IgD-negative memory B cell (primary cell): ENCODE data around the gene BCAS4. TPM values are rescaled to one million over a fixed set of nuclear protein-coding genes. Genes with fewer than 3 reads are reported as not detected.

Experiments
- H3K27ac Mint-ChIP-seq, 3 donors: one replicate each; pipeline ENCODE4 v1.8.0; 2020 to 2022; ENCODE audit warnings: mild to moderate bottlenecking in 3 of 3, mixed read lengths in 3 of 3, moderate library complexity in 1 of 3
- H3K27me3 Mint-ChIP-seq: one replicate; pipeline ENCODE4 v1.8.0; 2021; ENCODE audit warnings: mixed read lengths
- H3K36me3 Mint-ChIP-seq: one replicate; pipeline ENCODE4 v1.8.0; 2020; ENCODE audit warnings: mild to moderate bottlenecking, mixed read lengths
- H3K4me1 Mint-ChIP-seq, 3 donors: one replicate each; pipeline ENCODE4 v1.8.0; 2020 to 2022; ENCODE audit warnings: mixed read lengths in 3 of 3, mild to moderate bottlenecking in 1 of 3
- H3K4me3 Mint-ChIP-seq, 4 donors: one replicate each; pipeline ENCODE4 v1.8.0; 2020 to 2022; ENCODE audit warnings: mild to moderate bottlenecking in 4 of 4, mixed read lengths in 4 of 4, moderate library complexity in 3 of 4
- H3K9me3 Mint-ChIP-seq, 3 donors: one replicate each; pipeline ENCODE4 v1.8.0; 2020 to 2021; ENCODE audit warnings: mixed read lengths in 3 of 3, mild to moderate bottlenecking in 1 of 3
- polyA plus RNA-seq: library from polyadenylated mRNA; unstranded; fragments of 300-500 nt; fragmentation: Illumina TruSeq; gene quantifications from one replicate; pipeline ENCODE4 v1.2.3, GENCODE V29; 2021

BCAS4 gene
- polyA plus RNA-seq, 1 donor from 2014 or later, result 118 TPM

- Mint-ChIP-seq H3K9me3 (no peaks in the 10 kb centered on the region), H3K36me3 (peaks cover 5% of the 10 kb centered on the region), H3K4me1 (peaks cover 65 to 77% (median 69%) of the 10 kb centered on the region in 3 donors), H3K27ac (peak overlapping the region; percentile 17 to 92 (median 60)), H3K27me3 (no peaks in the 10 kb centered on the region), H3K4me3 (peak overlapping the region in 2 of 4 donors; percentile 35 to 44)
Measured at GRCh38 chr20:50916257-50916656, 121.4 kb downstream of the BCAS4 start.

- H3K4me3 Mint-ChIP-seq, result peak overlapping the region in 3 of 4 donors; percentile 34 to 78 (median 44)
- H3K36me3 Mint-ChIP-seq, result peaks cover 3% of the 10 kb centered on the region
- no peaks in the 10 kb centered on the region for H3K27me3 Mint-ChIP-seq
- H3K4me1 Mint-ChIP-seq, result peaks cover 66 to 77% (median 68%) of the 10 kb centered on the region in 3 donors
- H3K27ac Mint-ChIP-seq, result peak overlapping the region; percentile 87 to 93 (median 92)
- no peaks in the 10 kb centered on the region for H3K9me3 Mint-ChIP-seq
Measured at GRCh38 chr20:50916934-50917333, 122.1 kb downstream of the BCAS4 start.

GRCh38 chr20:50918403-50918802, 123.5 kb downstream of the BCAS4 start:
- Mint-ChIP-seq H3K4me1 (peaks cover 69 to 78% (median 74%) of the 10 kb centered on the region in 3 donors), H3K4me3 (peak overlapping the region in 1 of 4 donors; percentile 58), H3K36me3 (peaks cover 3% of the 10 kb centered on the region), H3K27me3 (no peaks in the 10 kb centered on the region), H3K9me3 (no peaks in the 10 kb centered on the region), H3K27ac (peak overlapping the region; percentile 75 to 87 (median 84))

- no peaks in the 10 kb centered on the region for H3K9me3 Mint-ChIP-seq
- peaks cover 3% of the 10 kb centered on the region for H3K36me3 Mint-ChIP-seq
- H3K4me3 Mint-ChIP-seq, result peak overlapping the region in 2 of 4 donors; percentile 54 to 79
- H3K27me3 Mint-ChIP-seq, result no peaks in the 10 kb centered on the region
- peaks cover 65 to 74% (median 70%) of the 10 kb centered on the region in 3 donors for H3K4me1 Mint-ChIP-seq
- H3K27ac Mint-ChIP-seq, result peak overlapping the region in 2 of 3 donors; percentile 32 to 87
Measured at GRCh38 chr20:50919567-50919966, 124.7 kb downstream of the BCAS4 start.

GRCh38 chr20:50920997-50921396, 126.1 kb downstream of the BCAS4 start:
- Mint-ChIP-seq H3K4me3 (peak overlapping the region in 1 of 4 donors; percentile 49), H3K4me1 (peaks cover 62 to 76% (median 71%) of the 10 kb centered on the region in 3 donors), H3K27me3 (no peaks in the 10 kb centered on the region), H3K27ac (peak overlapping the region; percentile 83 to 94 (median 86)), H3K9me3 (no peaks in the 10 kb centered on the region), H3K36me3 (peaks cover 3% of the 10 kb centered on the region)

- Mint-ChIP-seq H3K4me1 (peaks cover 60 to 73% (median 70%) of the 10 kb centered on the region in 3 donors), H3K27ac (peak overlapping the region; percentile 83 to 94 (median 86)), H3K36me3 (peaks cover 3% of the 10 kb centered on the region), H3K27me3 (no peaks in the 10 kb centered on the region), H3K4me3 (peak overlapping the region in 2 of 4 donors; percentile 68 to 77), H3K9me3 (no peaks in the 10 kb centered on the region)
Measured at GRCh38 chr20:50921803-50922501, 127.1 kb downstream of the BCAS4 start.

- H3K4me3 Mint-ChIP-seq, result peak overlapping the region in 2 of 4 donors; percentile 26 to 56
- H3K4me1 Mint-ChIP-seq, result peaks cover 55 to 75% (median 63%) of the 10 kb centered on the region in 3 donors
- no peaks in the 10 kb centered on the region for H3K9me3 Mint-ChIP-seq
- H3K36me3 Mint-ChIP-seq, result peaks cover 10% of the 10 kb centered on the region
- no peaks in the 10 kb centered on the region for H3K27me3 Mint-ChIP-seq
- peak overlapping the region in 2 of 3 donors; percentile 23 to 81 for H3K27ac Mint-ChIP-seq
Measured at GRCh38 chr20:50924261-50924920, 129.5 kb downstream of the BCAS4 start.

- Mint-ChIP-seq H3K9me3 (no peaks in the 10 kb centered on the region), H3K27ac (peak overlapping the region in 1 of 3 donors; percentile 77), H3K4me1 (peaks cover 47 to 65% (median 52%) of the 10 kb centered on the region in 3 donors), H3K4me3 (peak overlapping the region in 1 of 4 donors; percentile 49), H3K27me3 (no peaks in the 10 kb centered on the region), H3K36me3 (peaks cover 8% of the 10 kb centered on the region)
Measured at GRCh38 chr20:50926530-50926929, 131.7 kb downstream of the BCAS4 start.

Other genes with a start within 250 kb of the BCAS4 start
- 3.3 TPM for gene RIPOR3, start 103.5 kb upstream of the BCAS4 start, polyA plus RNA-seq
- gene PARD6B, start 63.5 kb upstream of the BCAS4 start, polyA plus RNA-seq, result 0.70 TPM
- 10.3 TPM for gene ADNP, start 136.4 kb downstream of the BCAS4 start, polyA plus RNA-seq
- 62.1 TPM for gene DPM1, start 163.5 kb downstream of the BCAS4 start, polyA plus RNA-seq
- gene MOCS3, start 163.8 kb downstream of the BCAS4 start, polyA plus RNA-seq, result 3.5 TPM
- gene KCNG1, start 228.0 kb downstream of the BCAS4 start, polyA plus RNA-seq, result 3.3 TPM